Dedifferentiated amniotic fluid mesenchymal stem cell (primary cell): ENCODE data around the gene TLCD2.
A peak's percentile ranks its signal among the peaks of the same experiment; 100 is the strongest.
"Not testable (repeated sequence)": the region's sequence is repeated elsewhere in the genome, so short reads cannot be mapped to it uniquely, and the experiment has no call there.

Source experiments
- DNase-seq: peaks from one replicate; pipeline ENCODE4 v3.0.0-alpha.2; 2016; ENCODE audit errors: extremely low spot score

Gene TLCD2

DNA sequence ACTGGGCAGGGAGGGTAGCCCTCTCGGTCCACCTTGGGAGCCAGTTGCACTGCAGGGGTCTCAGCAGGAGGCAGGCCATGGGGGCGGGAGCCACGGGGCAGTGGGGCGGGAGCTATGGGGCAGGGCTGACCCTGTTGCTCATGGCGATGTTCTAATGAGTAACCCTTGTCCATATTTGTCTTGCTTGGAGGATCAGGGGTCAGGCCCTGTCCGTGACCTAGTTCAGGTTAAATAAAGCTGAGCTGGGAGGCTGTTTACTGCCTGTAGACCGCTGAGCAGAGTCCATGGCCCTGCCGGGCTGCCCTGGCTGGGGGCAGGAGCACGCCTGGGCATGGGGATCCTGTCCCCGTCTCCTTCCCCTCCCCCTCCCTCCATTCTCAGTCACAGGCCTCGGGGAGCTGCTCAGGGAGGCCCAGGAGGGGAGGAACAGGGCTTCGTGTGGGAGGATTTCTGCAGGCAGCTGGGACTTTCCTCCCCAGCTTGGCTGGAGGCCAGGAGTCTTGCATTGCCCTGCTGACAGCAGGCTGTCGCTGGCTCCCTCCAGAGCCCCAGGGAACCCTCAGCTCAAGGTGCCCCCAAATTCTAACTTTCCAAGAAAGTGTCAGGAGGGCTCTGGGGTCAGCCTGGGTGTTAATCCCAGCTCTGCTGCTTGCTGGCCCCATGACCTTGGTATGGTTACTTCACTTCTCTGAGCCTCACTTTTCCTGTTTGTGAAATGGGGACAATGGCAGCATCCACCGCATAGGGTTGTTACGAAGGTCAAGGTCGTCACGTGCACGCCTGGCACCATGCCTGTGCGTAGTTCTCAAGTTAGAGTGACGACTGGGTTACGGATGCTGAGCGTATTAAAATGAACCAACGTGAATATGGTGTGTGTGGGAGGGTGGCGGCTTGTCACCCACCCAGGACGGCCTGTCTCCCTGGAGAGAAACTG lies 26.4 kb upstream of the TLCD2 start:
- DNase-seq, result peak; percentile 43

DNA sequence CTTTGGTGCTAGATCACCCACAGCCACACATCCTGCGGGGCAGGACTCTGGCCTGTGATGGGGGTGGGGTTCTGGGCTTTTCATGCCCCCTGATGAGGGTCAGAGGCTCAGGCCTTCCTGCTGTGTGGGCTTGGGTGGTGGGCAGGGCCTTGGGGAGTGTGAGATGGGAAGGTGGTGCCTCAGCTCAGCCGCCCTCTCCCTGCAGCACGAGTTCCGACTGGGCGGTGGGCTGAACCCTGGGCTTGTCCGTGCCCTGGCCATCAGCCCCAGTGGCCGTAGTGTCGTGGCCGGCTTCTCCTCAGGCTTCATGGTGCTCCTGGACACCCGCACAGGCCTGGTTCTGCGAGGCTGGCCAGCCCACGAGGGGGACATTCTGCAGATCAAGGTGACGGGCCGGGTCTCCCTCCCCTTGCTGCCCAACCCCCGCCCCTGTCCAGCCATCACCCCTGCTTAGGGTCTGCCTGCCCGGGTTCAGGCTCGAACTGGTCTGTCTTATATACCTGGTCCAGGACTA lies 25.7 kb upstream of the TLCD2 start:
- no peak for DNase-seq

DNA sequence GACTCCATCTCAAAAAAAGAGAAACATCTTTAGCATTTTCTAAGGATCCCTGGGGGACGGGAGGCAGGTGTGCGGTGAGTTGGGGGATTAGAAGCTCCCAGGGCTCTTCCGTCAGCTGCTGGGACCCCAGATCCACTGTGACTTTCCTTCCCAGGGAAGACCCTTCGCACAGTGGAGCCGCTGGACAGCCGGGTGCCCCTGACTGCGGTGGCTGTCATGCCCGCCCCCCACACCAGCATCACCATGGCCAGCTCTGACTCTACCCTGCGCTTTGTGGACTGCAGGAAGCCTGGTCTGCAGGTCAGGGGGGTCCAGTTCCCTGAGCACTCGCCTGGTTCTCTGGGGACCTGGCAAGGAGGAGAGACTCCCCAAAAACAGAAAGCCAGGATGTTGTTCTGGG lies 25.2 kb upstream of the TLCD2 start:
- DNase-seq, result no peak

DNA sequence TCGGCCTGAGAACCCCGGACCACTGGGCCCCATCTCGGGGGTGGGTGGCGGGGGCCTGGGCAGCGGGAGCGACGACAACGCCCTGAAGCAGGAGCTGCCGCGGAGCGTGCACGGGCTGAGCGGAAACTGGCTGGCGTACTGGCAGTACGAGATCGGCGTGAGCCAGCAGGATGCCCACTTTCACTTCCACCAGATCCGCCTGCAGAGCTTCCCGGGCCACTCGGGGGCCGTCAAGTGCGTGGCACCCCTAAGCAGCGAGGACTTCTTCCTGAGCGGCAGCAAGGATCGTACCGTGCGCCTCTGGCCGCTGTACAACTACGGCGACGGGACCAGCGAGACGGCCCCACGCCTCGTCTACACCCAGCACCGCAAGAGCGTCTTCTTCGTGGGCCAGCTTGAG lies 23.6 kb upstream of the TLCD2 start:
- no peak for DNase-seq

DNA sequence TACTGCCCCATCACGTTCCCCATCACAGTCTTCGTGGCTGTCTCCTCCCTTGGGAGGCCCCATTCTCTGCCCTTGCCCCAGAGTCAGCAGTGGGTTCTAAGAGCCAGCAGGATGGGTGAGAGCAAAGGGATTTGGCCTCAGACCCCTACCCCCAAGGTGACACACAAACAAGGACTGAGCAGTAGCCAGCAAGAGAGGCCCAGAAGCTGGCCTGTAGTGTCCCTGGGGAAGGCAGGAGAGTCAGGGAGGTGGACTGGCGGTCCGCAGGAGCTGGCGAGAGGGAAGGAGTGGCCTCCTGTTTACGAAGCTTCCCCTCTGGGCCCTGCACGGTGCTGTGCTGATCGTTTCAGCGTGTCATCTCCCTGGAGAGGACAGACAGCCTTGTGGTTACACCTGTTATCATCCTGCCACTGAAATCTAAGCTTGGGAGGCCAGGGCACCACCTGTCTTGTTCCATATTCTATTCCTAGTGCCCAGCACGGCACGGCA lies 22.7 kb upstream of the TLCD2 start:
- no peak for DNase-seq

DNA sequence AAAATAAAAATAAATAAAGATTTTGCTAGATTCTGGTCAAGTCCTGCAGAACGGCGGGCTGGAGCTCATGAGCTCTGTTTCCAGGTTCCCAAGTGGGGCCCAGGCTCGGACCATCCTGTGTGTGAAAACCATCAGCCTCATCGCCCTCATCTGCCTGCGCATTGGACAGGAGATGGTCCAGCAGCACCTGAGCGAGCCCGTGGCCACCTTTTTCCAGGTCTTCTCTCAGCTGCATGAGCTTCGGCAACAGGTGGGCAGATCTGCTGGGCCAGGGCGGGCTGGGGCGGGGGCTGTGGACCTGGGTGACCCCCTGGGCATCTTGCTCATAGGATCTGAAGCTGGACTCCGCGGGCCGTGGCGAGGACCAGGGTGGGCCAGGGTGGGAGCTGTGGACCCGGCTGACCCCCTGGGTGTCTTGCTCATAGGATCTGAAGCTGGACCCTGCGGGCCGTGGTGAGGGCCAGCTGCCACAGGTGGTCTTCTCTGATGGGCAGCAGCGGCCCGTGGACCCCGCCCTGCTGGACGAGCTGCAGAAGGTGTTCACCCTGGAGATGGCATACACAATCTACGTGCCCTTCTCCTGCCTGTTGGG lies 22.2 kb upstream of the TLCD2 start:
- DNase-seq, result no peak

DNA sequence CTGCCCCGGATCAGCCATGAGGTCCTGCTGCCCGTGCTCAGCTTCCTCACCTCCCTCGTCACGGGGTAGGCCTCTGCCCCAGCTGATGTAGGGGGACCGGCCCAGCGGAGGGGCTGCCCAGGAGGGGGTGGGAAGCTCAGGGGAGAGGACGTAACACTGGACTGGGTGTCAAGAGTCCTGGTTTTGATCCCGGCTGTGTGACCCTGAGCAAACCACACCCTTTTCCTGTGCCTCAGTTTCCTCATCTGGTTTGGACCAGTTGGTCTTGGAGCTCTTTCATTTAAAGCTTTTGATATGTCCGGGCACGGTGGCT lies 21.0 kb upstream of the TLCD2 start:
- no peak for DNase-seq

DNA sequence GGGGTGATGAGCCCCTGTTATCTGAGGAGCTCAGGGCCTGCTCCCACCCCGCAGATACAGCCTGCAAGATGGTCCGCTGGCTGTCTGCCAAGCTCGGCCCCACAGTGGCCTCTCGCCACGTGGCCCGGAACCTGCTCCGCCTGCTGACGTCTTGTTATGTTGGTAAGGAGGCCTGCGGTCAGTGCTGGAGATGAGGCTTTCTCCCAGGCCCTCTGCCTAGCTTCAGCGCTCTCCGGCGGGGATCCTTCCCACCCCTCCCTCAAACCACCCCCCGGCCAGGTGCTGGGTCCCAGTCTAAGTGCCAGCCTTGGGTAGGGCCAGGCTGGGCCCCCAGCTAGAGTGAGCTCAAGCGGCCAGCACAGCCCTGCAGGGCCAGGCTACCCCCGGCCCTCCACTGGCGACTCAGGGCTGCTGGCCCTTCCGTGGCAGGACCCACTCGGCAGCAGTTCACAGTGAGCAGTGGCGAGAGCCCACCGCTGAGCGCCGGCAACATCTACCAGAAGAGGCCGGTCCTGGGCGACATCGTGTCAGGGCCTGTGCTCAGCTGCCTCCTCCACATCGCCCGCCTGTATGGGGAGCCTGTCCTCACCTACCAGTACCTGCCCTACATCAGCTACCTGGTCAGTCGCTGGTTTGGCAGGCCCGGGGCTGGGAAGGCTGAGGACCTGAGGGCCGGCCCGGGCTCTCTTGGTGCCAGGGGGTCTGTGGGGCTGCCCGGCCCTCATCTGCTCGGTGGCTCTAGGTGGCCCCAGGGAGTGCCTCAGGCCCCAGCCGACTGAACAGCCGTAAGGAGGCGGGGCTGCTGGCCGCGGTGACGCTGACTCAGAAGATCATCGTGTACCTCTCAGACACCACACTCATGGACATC lies 20.4 kb upstream of the TLCD2 start:
- DNase-seq, result no peak

DNA sequence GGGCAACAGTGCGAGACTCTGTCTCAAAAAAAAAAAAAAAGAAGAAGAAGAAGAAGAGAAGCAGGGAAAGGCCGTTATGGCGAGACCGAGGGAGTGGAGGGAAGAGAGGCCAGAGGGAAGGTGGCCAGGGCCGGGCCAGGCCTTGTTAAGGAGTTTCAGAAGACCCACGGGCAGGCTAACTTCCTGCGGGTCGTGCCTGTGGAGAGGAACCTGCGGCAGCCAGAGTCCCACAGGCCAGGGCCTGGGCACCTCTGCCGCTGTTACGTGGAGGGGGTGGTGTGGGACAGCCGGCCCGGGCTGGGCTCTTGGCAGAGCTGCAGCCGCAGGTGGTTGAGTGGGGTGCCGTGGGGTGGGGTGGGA lies 19.8 kb upstream of the TLCD2 start:
- no peak for DNase-seq

DNA sequence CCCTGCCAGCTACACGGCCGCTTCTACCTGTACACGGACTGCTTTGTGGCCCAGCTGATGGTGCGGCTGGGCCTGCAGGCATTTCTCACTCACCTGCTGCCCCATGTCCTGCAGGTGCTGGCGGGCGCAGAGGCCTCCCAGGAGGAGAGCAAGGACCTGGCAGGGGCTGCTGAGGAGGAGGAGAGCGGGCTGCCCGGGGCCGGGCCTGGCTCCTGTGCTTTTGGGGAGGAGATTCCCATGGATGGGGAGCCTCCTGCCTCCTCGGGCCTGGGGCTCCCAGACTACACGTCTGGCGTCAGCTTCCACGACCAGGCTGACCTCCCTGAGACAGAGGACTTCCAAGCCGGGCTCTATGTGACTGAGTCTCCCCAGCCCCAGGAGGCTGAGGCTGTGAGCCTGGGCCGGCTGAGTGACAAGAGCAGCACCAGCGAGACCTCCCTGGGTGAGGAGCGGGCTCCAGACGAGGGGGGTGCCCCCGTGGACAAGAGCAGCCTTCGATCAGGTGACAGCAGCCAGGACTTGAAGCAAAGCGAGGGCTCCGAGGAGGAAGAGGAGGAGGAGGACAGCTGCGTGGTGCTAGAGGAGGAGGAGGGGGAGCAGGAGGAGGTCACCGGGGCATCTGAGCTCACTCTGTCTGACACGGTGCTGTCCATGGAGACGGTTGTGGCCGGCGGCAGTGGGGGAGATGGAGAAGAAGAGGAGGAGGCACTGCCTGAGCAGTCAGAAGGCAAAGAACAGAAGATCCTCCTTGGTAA lies 17.9 kb upstream of the TLCD2 start:
- DNase-seq, result no peak

DNA sequence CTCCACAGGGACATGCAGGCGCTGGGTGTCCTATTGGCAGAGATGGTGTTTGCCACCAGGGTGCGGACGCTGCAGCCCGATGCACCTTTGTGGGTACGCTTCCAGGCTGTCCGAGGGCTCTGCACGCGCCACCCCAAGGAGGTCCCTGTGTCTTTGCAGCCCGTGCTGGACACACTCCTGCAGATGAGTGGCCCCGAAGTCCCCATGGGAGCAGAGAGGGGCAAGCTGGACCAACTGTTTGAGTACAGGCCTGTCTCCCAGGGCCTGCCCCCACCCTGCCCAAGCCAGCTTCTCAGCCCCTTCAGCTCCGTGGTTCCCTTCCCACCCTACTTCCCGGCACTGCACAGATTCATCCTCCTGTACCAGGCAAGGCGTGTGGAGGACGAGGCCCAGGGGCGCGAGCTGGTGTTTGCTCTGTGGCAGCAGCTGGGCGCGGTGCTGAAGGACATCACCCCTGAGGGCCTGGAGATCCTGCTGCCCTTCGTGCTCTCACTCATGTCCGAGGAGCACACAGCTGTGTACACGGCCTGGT lies 17.1 kb upstream of the TLCD2 start:
- DNase-seq, result no peak

DNA sequence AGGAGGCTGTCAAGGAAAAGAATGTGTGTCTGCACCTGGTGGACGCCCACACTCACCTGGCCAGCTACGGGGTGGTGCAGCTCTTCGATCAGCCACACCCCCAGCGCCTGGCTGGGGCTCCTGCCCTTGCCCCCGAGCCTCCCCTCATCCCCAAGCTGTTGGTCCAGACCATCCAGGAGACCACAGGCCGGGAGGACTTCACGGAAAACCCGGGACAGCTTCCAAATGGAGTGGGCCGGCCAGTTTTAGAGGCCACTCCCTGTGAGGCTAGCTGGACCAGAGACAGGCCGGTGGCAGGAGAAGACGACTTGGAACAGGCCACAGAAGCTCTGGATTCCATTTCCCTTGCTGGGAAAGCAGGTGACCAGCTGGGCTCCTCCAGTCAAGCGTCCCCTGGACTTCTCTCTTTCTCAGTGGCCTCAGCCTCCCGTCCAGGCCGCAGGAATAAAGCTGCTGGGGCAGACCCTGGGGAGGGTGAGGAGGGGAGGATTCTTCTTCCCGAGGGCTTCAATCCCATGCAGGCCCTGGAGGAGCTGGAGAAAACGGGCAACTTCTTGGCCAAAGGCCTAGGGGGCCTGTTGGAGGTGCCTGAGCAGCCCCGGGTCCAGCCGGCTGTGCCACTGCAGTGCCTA lies 16.6 kb upstream of the TLCD2 start:
- no peak for DNase-seq

DNA sequence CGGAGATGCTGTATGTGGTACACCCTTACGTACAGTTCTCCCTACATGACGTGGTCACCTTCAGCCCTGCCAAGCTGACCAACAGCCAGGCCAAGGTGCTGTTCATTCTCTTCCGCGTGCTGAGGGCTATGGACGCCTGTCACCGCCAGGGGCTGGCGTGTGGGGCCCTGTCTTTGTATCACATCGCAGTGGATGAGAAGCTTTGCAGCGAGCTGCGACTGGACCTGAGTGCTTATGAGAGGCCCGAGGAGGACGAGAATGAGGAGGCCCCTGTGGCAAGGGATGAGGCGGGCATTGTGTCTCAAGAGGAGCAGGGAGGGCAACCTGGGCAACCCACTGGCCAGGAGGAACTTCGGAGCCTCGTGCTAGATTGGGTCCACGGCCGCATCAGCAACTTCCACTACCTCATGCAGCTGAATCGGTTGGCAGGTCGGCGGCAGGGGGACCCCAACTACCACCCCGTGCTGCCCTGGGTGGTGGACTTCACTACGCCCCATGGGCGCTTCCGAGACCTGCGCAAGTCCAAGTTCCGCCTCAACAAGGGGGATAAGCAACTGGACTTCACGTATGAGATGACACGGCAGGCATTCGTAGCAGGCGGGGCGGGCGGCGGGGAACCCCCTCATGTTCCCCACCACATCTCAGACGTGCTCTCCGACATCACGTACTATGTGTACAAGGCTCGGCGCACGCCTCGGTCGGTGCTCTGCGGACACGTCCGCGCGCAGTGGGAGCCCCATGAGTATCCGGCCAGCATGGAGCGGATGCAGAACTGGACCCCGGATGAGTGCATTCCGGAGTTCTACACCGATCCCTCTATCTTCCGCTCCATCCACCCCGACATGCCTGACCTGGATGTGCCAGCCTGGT lies 15.7 kb upstream of the TLCD2 start:
- DNase-seq, result no peak

DNA sequence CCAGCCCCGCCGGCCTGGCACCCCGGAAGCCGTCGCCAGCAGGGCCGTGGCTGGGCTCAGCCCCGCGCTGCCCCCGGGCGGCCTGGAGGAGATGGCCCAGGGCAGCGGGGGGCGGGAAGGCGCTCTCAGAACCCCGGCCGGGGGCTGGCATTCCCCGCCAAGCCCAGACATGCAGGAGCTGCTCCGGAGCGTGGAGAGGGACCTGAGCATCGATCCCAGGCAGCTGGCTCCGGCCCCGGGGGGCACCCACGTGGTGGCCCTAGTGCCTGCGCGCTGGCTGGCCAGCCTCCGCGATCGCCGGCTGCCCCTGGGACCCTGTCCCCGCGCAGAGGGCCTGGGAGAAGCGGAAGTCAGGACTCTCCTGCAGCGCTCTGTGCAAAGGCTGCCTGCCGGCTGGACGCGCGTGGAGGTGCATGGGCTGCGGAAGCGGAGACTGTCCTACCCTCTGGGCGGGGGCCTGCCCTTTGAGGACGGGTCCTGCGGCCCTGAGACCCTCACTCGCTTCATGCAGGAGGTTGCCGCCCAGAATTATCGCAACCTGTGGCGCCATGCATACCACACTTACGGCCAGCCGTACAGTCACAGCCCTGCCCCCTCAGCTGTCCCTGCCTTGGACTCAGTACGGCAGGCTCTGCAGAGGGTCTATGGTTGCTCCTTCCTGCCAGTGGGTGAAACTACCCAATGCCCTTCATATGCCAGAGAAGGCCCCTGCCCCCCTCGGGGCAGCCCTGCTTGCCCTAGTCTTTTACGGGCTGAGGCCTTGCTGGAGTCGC lies 14.9 kb upstream of the TLCD2 start:
- DNase-seq, result no peak

DNA sequence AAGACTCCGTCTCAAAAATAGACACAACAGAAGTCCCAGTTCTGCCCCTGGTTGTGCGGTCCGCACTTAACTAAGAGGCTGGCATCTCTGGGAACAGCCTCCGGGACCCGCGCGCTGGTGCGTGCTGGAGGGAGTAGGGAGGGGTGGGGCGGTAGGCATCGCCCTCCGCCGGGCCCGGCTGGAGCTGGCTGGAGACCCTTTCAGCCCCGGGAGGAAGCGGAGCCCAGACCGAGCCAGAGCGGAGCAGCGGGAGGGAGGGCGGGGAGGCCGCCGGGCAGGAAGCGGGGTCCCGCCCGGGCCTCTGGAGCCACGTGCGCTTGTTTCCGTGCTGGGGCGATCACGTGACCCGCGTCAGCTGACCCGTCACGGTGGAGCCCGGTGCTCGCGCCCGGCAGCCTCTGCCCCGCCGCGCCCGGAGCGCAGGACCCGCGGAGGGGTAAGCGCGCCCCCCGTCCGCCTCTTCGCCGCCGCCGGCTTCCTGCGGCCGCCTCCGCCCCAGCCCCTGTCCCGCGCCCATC lies 14.2 kb upstream of the TLCD2 start, which contains the start of gene WDR81:
Gene WDR81 (plus strand): TSS at position 354 of the 518 bp plus-strand sequence. CDS start 256 bp downstream, outside the sequence.
- DNase-seq, result peak; percentile 75

DNA sequence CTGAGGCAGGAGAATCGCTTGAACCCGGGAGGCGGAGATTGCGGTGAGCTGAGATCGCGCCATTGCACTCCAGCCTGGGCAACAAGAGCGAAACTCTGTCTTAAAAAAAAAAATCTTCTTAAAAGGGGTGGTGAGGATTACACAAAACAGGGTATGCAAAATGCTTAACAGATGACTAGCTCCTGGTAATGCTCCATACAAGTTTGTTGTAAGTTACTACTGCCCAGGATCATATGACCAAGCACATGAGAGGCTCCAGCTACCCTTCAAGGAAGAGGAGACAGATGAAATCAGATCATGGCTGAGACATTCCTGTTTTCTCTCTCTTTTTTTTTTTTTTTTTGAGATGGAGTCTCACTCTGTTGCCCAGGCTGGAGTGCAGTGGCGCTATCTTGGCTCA lies 11.8 kb upstream of the TLCD2 start:
- not testable (repeated sequence) for DNase-seq

DNA sequence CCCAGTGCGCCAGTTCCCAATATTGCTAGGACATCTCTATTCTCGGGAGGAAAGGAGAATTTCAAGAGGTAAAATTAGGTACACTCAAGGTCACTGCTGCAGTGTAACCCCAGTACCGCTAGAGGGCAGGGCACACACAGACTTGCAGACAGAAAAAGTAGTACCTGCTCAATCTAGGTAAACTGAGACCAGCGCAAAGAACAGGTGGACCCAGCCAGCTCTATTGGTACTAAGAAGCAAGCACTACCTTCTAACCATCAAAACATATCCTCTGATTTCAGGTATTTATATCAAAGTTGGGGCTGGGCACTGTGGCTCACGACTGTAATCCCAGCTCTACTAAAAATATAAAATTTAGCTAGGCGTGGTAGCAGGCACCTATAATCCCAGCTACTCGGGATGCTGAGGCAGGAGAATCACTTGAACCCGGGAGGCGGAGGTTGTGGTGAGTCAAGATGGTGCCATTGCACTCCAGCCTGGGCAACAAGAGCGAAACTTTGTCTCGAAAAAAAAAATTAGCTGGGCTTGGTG lies 10.7 kb upstream of the TLCD2 start:
- peak; percentile 61 for DNase-seq
